Suppressor macrophage treated with lipopolysaccharide for 1 hour (primary cell): ENCODE measurements around the gene ART5.
"Not testable (repeated sequence)": the region's sequence is repeated elsewhere in the genome, so short reads cannot be mapped to it uniquely, and the experiment has no call there.

Source experiments
- DNase-seq, 3 donors: peaks; one replicate each; pipeline ENCODE4 v3.0.0-alpha.2; 2020 to 2022

ART5 gene

DNA sequence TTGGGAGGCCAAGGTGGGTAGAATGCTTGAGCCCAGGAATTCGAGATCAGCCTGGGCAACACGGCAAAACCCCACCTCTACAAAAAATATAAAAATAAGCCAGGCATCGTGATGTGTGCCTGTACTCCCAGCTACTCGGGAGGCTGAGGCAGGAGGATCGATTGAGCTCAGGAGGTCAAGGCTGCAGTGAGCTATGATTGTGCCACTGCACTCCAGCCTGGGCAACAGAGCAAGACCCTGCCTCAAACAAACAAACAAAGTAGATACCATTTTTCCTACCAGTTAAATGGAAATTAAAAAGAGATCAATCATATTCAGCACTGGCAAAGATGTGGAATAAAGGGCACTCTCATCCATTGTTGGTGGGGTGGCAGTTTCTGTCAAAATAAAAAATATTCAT, 15.5 kb upstream of the ART5 start:
- not testable (repeated sequence) for DNase-seq

DNA sequence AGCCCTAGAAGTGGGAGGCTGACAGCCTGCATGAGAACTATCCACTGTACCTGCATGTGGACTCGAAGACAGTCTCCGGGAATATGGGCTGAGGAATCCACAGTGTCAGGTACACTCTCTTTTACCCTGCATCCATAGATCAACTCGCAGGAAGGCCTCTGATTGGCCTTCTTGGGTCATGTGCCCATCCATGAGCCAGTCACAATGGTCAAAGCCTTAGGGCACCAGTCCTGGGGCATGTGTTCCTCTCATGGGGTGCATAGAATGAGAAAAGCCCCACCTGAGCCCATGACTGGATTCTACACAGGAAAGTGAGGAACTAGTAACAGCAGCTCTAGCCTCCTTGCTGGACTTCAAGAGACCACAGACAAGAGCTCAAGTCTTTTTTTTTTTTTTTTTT, 13.8 kb upstream of the ART5 start:
- DNase-seq, result no peak

DNA sequence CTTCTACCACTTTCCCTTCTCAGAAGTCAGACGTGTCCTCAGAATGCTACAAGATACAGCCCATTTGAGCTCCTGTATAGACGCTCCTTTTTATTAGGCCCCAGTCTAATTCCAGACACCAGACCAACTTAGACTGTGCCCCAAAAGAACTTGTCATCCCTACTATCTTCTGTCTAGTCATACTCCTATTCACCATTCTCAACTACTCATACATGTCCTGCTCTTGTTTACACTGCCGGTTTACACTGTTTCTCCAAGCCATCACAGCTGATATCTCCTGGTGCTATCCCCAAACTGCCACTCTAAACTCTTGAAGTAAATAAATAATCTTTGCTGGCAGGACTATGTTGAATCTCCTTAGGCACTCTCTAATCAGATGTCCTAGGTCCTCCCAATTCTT, 10.7 kb upstream of the ART5 start:
- not testable (repeated sequence) for DNase-seq

DNA sequence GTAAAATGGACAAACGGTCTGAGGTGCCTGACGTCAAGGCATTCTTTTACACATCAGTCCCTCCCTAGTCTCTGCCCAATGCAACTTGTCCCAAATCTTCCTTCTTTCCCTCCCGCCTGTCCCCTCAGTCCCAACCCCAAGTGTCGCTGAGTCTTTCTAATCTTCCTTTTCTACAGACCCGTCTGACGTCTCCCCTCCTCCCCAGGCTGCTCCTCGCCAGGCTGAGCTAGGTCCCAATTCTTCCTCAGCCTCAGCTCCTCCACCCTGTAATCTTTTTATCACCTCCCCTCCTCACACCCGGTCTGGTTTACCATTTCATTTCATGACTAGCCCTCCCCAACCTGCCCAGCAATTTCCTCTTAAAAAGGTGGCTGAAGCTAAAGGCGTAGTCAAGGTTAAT, 7.6 kb upstream of the ART5 start:
- DNase-seq, result not testable (repeated sequence)

DNA sequence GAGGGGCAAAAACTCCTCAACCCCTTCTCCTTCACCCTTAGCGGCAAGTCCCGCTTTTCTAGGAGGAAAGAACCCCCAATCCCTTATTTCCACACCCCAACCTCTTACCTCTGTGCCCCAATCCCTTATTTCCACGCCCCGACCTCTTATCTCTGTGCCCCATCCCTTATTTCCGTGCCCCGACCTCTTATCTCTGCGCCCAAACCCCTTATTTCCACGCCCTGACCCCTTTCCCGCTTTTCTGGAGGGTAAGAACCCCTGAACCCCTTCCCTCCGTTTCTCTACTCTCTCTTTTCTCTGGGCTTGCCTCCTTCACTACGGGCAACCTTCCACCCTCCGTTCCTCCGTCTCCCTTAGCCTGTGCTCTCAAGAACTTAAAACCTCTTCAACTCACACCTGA, 7.1 kb upstream of the ART5 start:
- not testable (repeated sequence) for DNase-seq

DNA sequence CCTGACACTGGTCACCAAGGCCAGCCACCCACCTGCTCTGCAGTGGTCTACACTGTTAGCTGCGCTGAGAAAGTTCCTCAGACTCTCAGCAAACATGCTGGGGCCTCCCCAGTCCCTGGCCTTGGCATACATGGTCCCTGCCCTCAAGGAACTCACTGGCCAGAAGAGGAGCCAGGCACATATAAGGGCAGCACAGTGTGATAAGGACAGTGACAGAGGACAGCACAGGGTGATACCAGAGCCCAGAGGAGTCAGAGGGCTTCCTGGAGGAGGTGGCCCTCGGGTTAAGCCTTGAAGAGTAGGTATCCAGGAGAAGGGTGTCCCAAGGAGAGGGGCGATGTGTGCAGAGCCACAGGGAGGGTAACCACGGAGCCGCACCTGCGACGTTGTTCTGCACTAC, 3.8 kb upstream of the ART5 start:
- no peak for DNase-seq

DNA sequence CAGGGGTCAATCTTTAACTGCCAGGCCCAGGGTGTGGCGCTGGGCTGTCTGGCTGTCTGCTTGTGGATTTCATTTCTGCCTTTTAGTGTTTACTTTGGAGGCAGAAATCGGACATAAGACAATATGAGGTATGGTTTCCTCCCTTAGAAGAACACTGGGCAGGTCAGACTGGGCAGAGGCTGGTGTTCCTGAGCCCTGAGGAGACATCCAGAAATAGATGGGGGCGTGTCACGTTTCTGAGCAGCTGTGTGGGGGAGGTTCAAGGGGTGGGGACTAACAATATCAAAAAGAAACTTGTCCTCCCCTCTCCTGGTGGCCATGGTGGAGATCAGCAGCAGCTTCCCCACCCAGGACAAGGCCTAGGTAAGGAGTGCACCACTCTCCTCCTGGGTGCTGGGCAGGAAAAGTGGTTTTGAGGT, 3.0 kb upstream of the ART5 start, which contains the start of gene ART1:
Gene ART1, plus strand, starts transcription at position 312 of the 419 bp plus-strand sequence. CDS start 14,086 bp downstream, outside the sequence.
- no peak for DNase-seq

DNA sequence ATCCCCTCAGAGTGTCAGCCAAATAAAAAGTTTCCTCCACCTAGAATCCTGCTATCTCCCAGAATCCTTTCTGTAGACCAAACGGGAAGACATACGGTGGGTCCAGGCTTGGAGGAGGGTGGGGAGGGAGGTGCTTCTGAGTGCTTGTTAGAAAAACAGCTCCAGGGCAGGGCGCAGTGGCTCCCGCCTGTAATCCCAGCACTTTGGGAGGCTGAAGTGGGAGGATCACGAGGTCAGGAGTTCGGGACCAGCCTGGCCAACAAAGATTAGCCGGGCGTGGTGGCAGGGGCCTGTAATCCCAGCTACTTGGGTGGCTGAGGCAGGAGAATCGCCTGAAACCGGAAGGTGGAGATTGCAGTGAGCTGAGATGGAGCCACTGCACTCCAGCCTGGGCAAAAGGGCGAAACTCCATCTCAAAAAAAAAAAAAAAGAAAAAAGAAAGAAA, 1.3 kb upstream of the ART5 start:
- DNase-seq, result not testable (repeated sequence)

DNA sequence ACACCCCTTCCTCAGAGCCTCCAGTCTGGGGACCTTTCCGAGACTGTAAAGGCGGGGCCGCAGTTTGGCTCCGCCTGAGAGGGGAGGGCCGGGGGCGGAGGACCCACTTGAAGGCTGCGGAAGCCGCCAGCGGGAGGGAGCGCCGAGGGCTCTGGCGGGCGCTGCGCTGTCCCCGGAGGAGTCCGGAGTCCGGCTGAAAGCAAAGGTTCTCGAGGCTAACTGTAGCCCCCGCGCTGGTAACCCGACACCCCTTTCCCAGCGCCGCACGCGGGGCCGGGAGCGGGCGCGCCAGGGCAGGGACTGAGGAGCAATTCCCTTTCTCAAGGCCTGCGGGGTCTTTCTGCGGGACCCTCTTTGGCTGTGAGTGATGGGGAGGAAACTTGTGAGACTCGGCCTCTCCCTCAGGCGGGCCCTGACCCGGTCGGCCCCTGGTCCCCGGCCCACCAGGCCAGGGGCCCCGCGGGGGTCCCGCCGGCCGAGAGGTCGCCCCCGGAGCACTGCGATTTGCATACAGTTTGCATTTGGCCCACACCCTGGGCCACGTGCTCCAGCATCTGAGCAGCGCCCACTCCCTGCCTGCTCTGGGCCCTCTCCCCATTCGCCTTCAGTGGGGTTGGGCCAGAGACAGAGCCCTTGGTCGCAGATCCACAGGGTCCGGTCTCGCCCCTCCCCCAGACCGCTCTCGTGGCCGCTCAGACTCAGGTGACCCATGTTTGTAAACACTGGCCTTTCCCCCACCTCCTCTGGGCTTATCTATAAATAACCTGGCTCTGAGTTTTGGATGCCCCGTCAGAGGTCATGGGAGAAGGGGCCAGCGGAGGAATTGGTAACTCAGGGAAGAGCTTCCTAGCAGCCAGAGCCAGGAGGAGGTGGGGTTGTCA, 519 bp upstream of the ART5 start:
- peak; percentile 73 to 84 (median 74) for DNase-seq

DNA sequence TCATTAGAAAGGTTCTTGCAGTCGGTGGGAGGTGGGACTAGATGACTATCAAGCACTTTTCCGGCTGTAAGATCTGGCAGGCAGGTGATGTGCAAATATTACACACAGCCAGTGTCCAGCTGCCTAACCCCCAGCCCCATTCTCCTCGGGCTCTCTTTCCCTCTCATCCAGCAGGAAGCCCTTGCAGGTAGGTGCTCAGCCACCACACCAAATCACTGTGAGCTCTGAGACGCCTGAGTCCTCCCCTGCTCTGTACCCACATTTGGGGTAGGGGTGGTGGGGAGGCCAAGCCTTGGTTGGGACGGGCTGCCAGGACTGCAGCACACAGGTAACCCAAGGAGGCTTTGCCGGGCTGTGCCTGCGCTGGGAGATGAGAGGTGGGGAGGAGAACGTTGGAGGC, 601 bp downstream of the ART5 start:
- DNase-seq, result no peak

DNA sequence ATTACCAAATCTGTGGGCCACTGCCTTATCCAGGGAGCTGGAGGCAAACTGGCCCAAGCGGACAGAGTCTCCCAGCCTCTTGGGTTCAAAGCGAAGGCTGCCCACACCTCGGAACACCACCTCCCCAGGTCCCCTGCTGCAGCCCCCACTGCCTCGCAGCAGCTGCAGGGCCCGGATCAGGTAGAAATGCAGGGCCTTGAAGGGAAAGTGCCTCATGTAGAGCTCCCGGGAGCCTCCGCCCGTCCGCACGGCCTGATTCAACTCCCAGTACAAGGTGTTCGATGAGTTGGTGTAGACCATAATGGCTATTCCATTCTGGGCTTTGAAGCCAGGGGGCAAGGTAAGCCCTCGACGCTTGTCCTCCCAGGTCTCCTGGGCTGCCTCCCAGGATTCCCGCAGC, 2.0 kb downstream of the ART5 start:
- no peak for DNase-seq

DNA sequence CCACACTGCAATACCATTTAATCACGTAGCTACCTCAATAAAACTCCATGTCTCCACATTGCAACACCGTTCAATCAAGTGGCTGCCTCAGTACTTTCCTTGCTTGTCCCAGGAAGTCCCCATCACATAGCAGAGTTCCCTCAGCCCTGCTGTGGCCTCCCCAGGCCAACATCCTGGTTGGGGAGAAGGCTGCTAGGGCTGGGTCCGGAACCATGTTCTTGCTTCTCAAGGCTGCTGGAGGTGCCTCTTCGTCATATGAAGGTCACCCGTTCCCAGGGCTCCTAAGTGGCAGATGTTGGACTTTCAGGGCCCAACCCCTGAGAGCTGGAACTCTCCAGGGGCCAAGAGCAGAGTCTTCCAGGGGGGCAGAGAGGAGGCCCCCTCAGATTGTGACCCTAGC, 3.3 kb downstream of the ART5 start:
- no peak for DNase-seq

DNA sequence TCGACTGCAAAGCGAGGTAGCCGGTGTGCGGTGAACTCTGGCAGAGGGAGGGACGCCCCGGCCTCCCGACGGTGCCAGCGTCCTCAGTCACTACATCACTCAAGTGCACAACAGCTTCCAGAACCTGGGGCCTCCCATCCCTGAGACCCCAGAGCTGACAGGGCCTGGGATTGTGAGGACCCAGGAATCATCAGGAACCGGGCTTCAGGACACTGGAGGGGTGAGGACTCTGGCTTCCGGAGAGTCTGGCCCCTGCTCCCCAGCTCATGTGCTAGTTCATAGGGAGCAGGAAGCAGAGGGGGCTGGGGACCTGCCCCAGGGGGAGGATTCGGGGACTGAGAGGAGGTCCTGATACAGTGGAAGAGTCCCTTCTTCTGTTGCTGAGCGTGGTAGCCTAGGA, 4.6 kb downstream of the ART5 start:
- DNase-seq, result no peak

DNA sequence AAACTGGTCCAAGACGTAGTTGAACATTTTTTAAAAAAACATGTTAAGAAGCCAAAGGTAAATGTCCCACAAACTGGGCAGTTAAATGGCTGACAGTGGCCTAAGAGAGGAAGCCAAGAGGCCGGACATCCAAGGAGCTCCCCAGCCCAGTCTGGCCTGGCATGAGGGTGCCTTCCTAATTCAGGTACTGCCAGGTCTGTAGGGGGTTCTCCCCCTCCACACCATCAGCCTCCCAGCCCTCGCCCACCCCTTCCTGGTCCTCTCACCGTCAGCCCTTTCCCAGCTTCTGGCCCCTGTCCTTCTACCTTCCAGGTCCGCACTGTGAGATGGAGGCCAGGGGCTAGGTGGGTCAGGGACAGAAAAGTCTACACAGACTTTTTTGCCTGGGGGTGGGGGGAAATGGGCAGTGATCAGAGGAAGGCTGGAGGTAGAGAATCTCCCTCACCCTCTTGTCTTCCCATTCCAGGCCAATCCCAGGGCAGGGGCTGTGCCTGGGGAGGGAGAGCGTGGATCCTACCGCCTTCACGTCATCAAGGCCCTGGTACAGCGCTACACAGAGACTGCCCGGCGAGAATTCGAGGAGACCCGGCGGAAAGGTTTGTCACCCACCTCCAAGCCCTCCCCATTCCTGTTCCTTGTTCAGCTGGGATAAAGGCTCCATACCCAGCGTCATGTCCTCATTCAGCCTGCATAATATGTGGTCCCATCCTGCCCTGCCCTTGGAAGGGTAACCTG, 6.0 kb downstream of the ART5 start:
- no peak for DNase-seq

DNA sequence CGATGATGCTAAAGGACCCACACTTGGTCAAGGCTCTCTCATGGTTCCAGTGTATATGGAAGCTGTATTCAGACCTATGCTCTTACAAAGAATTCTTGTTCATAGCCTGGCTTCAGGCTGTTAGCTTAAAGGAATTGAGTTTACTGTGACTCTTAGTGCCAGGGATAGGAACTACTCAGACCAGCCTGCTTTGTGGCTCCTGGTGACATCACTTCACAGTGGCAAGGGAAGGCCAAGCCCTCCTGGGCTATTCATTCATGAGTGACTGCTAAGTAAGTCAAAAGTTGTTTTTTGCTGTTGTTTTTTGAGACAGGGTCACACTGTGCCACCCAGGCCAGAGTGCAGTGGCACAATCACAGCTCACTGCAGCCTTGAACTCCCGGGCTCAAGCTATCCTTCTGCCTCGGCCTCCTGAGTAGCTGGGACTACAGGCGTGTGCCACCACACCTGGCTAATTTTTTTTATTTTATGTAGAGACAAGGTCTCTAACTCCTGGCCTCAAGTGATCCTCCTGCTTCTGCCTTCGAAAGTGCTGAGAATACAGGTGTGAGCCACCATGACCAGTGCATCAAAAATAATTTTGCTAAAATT, 9.6 kb downstream of the ART5 start:
- no peak for DNase-seq

DNA sequence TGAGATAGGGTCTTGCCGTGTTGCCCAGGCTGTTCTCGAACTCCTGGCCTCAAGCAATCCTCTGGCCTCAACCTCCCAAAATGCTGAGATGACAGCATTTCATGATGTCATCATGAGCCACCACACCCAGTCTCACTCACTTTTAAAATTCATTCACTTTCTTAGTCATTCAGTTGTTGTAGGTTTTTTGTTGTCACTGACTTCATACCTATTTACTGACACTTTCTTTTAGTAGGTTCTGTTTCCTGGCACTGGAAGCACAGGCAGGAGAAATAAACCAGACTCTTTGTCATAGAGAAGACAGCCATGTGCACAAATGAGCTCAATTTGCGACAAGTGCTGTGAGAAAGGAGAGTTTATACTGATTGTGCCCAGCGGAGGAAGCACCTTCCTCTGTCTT, 10.5 kb downstream of the ART5 start:
- peak in 1 of 3 donors; percentile 33 for DNase-seq

DNA sequence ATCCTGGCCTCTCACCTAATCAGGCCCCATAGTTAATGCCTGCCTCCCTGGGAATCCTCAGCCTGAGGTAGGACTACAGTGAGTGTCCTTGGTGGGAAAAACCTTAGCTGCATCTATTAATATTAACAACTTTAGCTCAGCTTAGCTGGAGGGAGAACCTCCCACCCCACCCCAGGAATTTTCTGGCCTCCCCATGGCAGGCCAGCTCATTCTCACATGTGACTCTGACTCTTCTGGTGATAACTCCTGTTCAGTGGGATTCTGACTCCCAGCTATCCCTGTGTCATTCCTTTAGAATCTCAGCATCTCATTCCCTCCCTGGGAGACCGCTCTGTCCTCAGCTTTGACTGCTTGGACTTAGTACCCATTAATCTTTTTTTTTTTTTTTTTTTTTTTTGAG, 14.5 kb downstream of the ART5 start:
- DNase-seq, result peak; percentile 51 to 59 (median 56)

DNA sequence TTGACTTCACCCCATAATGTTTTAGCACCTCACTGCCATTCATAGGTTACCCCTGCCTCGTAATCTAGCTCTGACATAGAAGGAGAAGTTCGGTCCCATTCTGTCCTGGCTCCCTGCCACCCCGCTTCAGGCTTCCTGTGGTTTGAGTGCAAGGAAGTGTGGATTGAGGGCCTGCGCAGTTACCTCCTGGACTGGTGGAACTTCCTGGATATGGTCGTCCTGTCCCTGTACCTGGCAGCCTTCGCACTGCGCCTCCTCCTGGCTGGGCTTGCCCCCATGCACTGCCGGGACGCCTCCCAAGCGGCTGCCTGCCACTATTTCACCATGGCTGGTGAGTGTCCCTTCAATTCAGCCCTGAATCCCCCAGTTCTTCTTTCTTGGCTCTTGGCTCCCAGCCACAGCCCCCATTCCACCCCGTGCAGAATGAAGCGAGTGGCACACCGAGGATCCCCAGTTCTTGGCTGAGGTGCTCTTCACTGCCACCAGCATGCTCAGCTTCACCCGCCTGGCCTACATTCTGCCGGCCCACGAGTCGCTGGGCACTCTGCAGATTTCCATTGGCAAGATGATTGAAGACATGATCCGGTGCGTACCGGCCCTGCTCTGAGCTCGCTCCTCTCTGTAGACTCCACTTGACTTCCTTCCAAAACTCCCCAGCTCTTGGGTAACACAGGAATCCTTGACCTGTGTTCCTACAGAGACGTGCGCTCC, 15.4 kb downstream of the ART5 start:
- peak; percentile 51 to 70 (median 58) for DNase-seq

DNA sequence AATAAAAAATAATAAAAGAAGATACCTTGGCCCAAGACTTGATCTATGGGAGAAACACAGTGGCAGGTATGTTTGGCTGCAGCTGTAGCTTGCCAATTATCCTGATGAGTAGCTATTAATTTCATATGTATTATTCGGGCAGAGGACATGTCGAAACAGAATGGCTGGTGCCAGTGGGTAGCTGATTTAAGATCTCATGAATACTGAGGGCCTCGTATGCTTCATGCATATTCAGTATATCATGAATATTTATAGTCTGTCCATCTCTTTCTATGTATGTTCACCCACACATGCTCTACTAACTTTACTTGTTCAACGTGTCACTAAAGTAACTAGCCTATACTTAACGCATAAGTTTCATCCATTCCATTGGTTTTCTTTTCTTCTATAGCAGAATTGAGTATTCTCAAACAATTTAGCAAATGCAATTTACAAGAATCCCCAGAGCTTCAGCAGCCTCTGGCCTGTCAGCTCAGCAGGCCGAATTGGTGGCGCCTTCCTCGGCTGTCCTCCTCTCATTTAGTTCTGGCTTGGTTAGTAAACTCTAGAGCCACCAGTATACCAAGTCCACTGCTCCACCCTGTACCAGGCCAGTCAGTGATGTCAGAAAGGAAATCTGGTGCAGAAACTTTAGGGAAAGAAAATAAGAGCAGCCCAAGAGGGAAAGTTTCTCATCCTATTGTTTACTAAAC, 17.9 kb downstream of the ART5 start:
- DNase-seq, result no peak

DNA sequence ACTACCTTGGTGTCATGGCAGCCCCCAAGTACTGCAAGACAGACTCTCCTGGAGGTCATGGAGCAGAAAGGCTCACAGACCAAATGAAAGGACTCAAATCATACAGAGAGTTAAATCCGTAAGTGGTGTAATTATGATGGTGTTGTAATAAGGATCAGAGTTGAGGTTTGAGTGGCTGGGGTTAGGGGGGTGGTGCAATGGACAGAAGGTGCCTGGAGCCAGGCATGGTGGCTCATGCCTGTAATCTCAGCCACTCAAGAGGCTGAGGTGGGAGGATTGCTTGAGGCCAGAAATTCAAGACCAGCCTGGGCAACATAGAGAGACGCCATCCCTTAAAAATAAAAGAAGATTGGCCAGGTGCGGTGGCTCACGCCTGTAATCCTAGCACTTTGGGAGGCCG, 18.7 kb downstream of the ART5 start:
- DNase-seq, result no peak

DNA sequence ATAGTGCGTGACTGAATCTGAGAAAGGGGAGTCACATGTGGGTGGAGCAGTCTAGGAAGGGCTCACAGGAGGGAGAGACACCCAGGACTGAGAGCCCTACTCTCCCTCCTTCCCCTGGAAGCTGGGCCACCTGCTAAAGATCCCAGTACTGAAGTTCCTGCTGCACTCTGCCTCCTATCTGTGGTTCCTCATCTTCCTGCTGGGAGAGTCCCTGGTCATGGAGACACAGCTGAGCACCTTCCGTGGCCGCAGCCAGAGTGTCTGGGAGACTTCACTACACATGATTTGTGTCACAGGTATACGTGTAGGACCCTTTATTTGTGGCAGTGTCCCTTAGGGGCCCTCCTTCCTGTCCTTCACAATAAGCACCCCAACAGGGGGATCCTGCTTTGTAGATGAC, 19.3 kb downstream of the ART5 start:
- no peak for DNase-seq

DNA sequence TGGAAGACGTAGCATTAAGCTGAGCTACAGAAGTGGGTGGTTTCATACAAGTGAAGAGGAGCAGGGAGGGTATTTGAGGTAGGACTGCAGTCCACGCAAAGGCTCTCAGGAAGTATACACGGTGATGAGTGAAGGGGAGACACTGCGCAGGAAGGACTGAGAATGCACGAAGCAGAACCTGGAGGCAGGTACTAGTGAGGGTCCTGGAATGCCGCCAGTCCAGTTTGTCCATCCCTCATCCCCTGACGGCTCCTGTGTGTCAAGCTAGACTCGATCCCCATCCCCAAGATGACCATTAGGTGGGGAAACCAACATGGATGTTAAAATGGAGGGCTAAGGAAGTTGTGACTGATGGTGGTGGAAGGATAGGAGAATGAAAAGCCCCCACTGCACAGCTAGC, 23.8 kb downstream of the ART5 start:
- no peak for DNase-seq
